Lung (tissue), 12 donors: ENCODE data around the gene STPG1. TPM values are rescaled to one million over a fixed set of nuclear protein-coding genes. Genes with fewer than 3 reads are reported as not detected.

ENCODE experiments used
- ATAC-seq: fragments of 200-7000 bp; cut with Tn5 transposase; one replicate; pipeline ENCODE4 v1.9.1; 2020; ENCODE audit warnings: moderate number of reproducible peaks; ENCODE audit not compliant: insufficient read depth, low FRiP score
- DNase-seq, 3 donors: peaks; one replicate each; pipeline ENCODE4 v3.0.0-alpha.2; 2013 to 2017
- H3K27ac ChIP-seq, 2 donors: one replicate each; pipeline ENCODE4 v1.5.1; 2013; ENCODE audit warnings: mild to moderate bottlenecking in 2 of 2, moderate library complexity in 2 of 2, control low read depth in 1 of 2, inconsistent platforms in 1 of 2, low read depth in 1 of 2, low read length in 1 of 2
- H3K27me3 ChIP-seq, 3 donors: one replicate each; pipeline ENCODE4 v1.5.1; 2013; ENCODE audit warnings: low read length in 2 of 3; ENCODE audit not compliant: control insufficient read depth in 3 of 3, insufficient read depth in 3 of 3
- H3K36me3 ChIP-seq, 4 donors: one replicate each; pipeline ENCODE4 v1.5.1; 2013; ENCODE audit warnings: low read length in 4 of 4, mild to moderate bottlenecking in 1 of 4, moderate library complexity in 1 of 4; ENCODE audit not compliant: control insufficient read depth in 4 of 4, insufficient read depth in 4 of 4
- H3K4me1 ChIP-seq, 5 donors: one replicate each; pipeline ENCODE4 v1.5.1; 2013; ENCODE audit warnings: low read length in 5 of 5, mild to moderate bottlenecking in 2 of 5, moderate library complexity in 1 of 5; ENCODE audit not compliant: control insufficient read depth in 5 of 5, insufficient read depth in 5 of 5
- H3K4me3 ChIP-seq: one replicate; pipeline ENCODE4 v1.5.1; 2013; ENCODE audit warnings: mild to moderate bottlenecking, control low read depth, moderate library complexity
- H3K9ac ChIP-seq, 2 donors: one replicate each; pipeline ENCODE4 v1.5.1; 2013; ENCODE audit warnings: low read length in 2 of 2, control low read depth in 1 of 2; ENCODE audit not compliant: insufficient read depth in 1 of 2
- H3K9me3 ChIP-seq, 4 donors: one replicate each; pipeline ENCODE4 v1.5.1; 2013; ENCODE audit warnings: low read length in 3 of 4, mild to moderate bottlenecking in 1 of 4, moderate library complexity in 1 of 4; ENCODE audit not compliant: control insufficient read depth in 4 of 4, insufficient read depth in 3 of 4
- CTCF ChIP-seq: IDR thresholded peaks from 2 replicates; pipeline ENCODE4 v1.5.1; 2012; ENCODE audit warnings: mild to moderate bottlenecking; ENCODE audit errors: control extremely low read depth, extremely low read depth
- WGBS, 2 donors: extraction: QIAGEN DNeasy Blood & Tissue Kit; methylation state at CpG; one replicate each; pipeline ENCODE4 v1.1.7; 2013; 5-methylcytosine and 5-hydroxymethylcytosine counted together
- polyA plus RNA-seq, 2 donors: library from polyadenylated mRNA; stranded (reverse); fragments of 200-250 nt; gene quantifications; one replicate each; pipeline ENCODE4 v1.2.1, GENCODE V29; 2013
- total RNA-seq, 2 donors: library from RNA; depleted of rRNA in 1 of 2; stranded (reverse); fragments of >200 nt in 1 of 2; gene quantifications; one replicate each; pipeline ENCODE4 v1.2.1, GENCODE V29; 2014 to 2021
- donor health status: control.
- donor health status: control.
- donor health status: Bipolar disorder and iron deficiency.
- donor health status: healthy.
- donor health status: DM: yes; HTN: yes; CAD: no.

Gene STPG1
- total and polyA plus RNA-seq, 4 donors = 6.7 to 13.5 (median 9.8) TPM

- no peak overlapping the region for H3K27ac ChIP-seq
- H3K9me3 ChIP-seq = no peaks in the 10 kb centered on the region
- no peak for TF ChIP-seq CTCF
- no peak for ATAC-seq
- DNase-seq = no peak
- no peaks in the 10 kb centered on the region for H3K36me3 ChIP-seq
- H3K4me3 ChIP-seq = no peak overlapping the region
- H3K27me3 ChIP-seq = peaks cover 0 to 5% (median 0%) of the 10 kb centered on the region in 3 donors
- H3K9ac ChIP-seq = no peak overlapping the region
- WGBS, 2 donors = 88 to 91% methylated on average over 7 of the region's 7 CpGs
- H3K4me1 ChIP-seq = peaks cover 0 to 4% (median 0%) of the 10 kb centered on the region in 5 donors
Observed at GRCh38 chr1:24331961-24332673, 81.5 kb downstream of the STPG1 start.

- WGBS, 2 donors = 92 to 93% methylated on average over 2 of the region's 2 CpGs
- H3K27me3 ChIP-seq = peaks cover 0 to 5% (median 0%) of the 10 kb centered on the region in 3 donors
- no peak for DNase-seq
- H3K9me3 ChIP-seq = no peaks in the 10 kb centered on the region
- H3K4me1 ChIP-seq = peaks cover 0 to under 1% (median 0%) of the 10 kb centered on the region in 5 donors
- no peak for TF ChIP-seq CTCF
- no peaks in the 10 kb centered on the region for H3K36me3 ChIP-seq
- no peak overlapping the region for H3K27ac ChIP-seq
- H3K9ac ChIP-seq = no peak overlapping the region
- H3K4me3 ChIP-seq = no peak overlapping the region
- no peak for ATAC-seq
Observed at GRCh38 chr1:24329797-24330543, 83.6 kb downstream of the STPG1 start.

- H3K27ac ChIP-seq = no peak overlapping the region
- DNase-seq (no peak), ATAC-seq (no peak)
- no peaks in the 10 kb centered on the region for H3K4me1 ChIP-seq
- H3K9me3 ChIP-seq = no peaks in the 10 kb centered on the region
- H3K9ac ChIP-seq = no peak overlapping the region
- WGBS, 2 donors = 81 to 85% methylated on average over 9 of the region's 9 CpGs
- peaks cover 0 to 5% (median 0%) of the 10 kb centered on the region in 3 donors for H3K27me3 ChIP-seq
- TF ChIP-seq CTCF = no peak
- no peaks in the 10 kb centered on the region for H3K36me3 ChIP-seq
- no peak overlapping the region for H3K4me3 ChIP-seq
Observed at GRCh38 chr1:24329331-24329730, 84.3 kb downstream of the STPG1 start.
